GM21576 (cell line): ENCODE measurements around the gene ADCY5.
"Not testable (repeated sequence)": the region's sequence is repeated elsewhere in the genome, so short reads cannot be mapped to it uniquely, and the experiment has no call there.

Source experiments
- ATAC-seq: cut with Tn5 transposase; IDR thresholded peaks from one replicate; pipeline ENCODE4 v1.9.1; 2021; ENCODE audit warnings: mild to moderate bottlenecking, moderate library complexity; ENCODE audit not compliant: unreplicated experiment

Gene ADCY5

DNA sequence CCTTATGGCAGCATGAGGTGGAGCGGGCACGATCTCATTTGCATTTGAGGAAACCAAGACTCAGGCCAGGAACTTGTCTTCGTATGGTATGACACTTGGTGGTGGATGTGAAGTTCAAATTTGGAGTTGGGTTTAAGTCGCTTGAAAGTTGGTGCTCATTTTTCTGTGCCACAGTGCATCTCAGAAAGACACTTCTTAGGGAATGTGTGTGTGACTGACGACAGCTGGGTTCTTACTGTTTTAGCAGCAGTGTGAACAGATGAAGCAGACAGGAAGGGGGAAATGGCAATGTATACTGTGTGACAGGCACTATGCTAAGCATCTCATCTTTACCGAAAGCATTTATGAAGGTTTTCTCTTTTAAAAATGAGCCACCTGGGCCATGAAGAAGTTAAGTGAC is 171.8 kb downstream of the ADCY5 start:
- ATAC-seq = no peak

DNA sequence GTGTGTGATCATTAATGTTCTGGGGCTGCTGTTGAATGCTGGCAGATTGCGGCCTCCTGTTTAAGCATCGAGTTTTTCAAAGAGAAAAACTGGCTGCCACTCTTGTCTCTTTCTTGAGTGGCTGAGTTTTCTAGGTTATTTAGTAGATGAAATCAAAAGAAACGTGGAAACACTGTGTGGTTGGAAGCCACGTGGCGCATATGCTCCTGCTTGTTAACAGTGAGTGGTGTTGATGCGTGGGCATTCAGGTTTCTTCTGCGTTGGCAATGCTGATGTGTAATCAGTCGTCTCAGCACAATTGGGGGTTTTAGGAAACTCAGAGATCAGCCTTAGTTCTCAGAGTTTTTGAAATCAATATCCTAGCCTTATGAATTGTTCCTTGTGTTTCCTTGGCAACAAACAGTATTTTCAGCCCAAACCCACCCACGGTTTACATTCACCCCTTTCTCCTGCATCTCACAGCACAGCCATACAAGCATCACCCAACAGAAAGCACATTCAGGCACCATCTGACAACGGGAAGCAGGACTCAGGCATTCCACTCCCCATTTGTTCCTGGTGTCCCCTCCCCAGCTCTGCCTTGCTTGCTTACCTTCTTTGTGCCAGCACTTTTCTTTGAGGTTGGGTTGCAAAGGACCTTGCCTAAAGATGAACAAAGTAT is 172.4 kb downstream of the ADCY5 start:
- no peak for ATAC-seq

- no peak for ATAC-seq
Measured at GRCh38 chr3:123275691-123276090, 173.2 kb downstream of the ADCY5 start.

GRCh38 chr3:123272547-123272946 is 176.3 kb downstream of the ADCY5 start:
- no peak for ATAC-seq

DNA sequence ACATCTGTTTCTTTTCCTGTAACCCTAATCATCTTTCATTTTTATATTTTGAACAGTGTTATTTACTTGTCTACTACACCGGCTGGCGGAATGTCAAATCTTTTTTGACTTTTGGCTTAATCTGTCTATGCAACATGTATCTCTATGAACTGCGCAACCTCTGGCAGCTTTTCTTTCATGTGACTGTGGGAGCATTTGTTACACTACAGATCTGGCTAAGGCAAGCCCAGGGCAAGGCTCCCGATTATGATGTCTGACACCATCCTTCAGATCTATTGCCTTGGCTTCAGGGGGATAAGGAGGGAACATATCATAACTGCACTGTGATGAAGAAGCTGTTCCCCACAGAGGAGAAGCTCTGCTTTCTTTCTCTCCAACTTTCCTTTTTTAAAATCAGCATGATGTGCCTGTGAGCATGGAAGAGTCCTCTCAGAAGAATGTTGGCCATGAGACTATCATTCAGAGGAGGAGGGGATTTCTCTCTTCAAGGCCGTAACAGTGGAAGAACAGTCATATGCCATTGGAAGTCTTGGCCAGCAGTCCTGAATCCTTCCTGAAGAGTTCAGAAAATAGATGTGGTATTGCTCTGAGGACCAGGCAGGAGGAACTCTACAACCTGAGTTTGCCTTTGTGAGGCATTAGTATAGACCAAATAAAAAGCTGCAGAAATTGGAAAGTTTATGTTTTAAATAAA is 177.3 kb downstream of the ADCY5 start:
- ATAC-seq = no peak

DNA sequence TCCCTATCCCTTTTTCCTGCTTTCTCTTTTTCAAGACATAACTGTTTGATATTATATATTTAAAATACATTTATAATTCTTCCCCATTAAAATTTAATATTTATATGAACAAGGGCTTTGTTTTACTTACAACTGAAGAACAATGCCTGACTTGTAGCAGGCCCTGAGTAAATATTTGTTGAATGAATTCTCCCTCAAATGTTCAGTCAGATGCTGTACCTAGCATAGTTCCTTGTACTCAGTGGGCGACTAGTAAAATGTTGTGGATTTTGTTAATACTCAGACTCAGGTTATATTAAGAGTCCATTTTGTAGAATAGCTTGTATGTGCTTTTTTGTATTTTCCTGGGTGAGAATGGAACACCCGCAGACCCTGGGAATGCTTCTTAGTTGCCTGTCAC is 178.1 kb downstream of the ADCY5 start:
- ATAC-seq = no peak

DNA sequence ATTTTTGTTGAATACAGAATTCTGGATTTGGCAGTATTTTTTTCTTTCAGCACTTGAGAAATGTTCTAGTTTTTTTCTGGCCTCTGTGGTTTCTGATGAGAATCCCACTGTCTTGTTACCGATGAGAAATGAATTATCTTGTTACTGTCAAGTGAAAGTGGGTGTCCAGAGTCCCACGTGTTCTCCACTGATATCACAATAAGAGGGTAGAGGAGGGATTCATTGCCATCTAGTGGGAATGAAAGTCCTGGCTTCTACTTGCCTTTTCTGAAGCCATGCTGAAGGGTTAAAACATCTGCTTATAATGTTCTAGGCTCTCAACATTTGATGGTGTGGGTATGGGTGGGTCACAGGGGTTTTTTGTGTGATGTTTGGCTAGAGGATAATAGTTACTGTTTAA is 181.1 kb downstream of the ADCY5 start:
- no peak for ATAC-seq

GRCh38 chr3:123263941-123264340 is 184.9 kb downstream of the ADCY5 start:
- no peak for ATAC-seq

- no peak for ATAC-seq
Measured at GRCh38 chr3:123262868-123263267, 186.0 kb downstream of the ADCY5 start.

DNA sequence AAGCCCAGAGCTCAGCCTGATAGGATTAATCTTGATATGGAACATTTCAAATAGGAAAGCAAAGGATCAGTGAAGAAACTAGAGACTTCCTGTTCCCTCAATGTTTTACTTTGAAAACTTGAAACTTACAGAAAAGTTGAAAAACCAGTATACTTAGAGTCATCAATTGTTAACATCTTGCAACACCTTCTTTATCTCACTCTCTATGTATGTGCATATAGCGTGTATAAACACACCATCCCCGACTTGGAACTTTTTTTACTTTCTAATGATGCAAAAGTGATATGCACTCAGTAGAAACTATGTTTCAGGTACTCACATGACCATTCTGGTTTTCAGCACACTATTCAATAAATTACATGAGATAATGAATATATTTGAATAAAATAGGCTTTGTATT is 186.7 kb downstream of the ADCY5 start:
- no peak for ATAC-seq

DNA sequence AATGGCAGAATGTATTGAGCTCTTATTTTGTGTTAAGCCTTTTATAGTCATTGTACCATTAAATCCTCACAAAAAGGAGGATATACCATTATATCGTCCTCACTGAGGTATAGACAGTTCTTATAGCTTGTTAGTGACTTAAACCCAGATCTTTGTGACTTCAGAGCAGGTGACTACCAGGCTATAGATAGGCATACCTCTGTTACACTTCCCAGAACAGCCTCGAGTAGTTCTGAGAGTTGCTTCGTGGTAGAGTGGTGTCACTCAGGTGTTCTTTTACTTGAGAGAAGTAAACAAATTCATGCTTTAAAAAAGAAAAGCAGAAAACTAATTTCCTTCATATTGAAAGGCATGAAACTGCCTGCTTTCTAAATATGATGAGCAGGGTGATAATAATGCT is 187.2 kb downstream of the ADCY5 start:
- no peak for ATAC-seq

DNA sequence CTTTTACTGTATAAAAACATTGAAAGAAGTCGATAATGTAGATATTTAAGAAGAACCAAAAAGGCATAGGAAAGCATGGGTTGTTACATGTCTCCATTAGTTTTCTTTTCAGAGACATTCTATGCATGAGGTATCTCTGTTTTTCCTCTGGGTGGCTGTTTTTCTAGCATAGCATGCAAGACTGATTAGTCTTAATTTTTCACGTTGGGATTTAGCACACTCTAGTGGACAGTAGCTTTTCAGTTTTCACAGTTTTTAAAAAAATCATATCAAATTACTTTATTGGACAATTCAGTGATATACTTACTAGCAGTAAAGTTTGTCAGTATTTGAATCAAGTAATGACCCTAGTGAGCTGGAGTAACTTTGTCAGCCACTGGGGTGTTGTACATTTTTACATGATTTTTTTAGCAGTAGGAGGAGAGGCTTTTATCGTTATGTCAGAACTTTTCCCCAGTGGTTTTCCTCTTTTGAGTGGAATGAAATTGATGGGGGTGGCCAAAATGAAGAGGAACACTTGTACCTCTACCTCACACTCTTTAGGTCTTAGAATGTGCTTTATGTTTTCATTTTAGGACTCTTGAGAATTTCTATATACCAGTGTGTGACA is 190.0 kb downstream of the ADCY5 start:
- ATAC-seq = no peak

DNA sequence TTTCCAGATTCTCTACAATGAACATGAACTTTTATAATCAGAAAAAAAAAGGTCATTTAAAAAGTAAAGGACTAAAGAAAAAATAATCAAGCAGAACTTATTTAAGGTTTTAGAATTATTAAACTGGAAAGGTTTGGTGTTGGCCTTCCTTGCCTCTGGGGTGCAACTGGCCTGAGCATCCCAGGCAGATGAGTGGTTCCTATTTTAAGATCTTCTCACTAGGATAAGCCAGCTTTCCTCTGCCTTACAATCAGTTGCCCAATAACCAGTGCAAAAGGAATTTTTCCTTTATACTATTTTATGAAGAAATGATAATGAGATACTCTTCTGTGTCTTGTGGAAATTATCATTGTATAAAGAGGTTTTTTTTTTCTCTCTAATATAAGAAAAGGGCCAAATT is 190.5 kb downstream of the ADCY5 start:
- ATAC-seq = no peak

DNA sequence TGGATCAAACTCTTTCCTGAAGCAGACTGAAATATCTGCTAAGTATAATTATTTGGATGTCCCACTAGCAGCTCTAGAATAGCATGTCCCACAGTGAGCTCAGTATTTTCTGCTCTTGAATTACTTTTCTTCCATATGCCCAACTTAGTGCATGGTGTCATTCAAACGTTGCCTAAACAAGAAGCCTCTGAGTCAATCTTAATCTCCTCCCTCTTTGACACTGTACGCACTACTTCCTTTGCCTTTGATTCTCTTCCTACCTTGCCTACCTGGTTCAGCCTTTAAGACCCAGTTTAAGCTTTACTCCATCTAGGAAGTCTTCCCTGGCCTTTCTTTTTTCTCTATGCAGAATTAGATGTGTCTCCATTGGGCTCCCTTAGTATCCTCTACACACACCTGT is 192.6 kb downstream of the ADCY5 start:
- ATAC-seq = no peak

GRCh38 chr3:123246866-123247265 is 202.0 kb downstream of the ADCY5 start:
- no peak for ATAC-seq

- ATAC-seq = no peak
Measured at GRCh38 chr3:123244128-123244527, 204.8 kb downstream of the ADCY5 start.

- ATAC-seq = no peak
Measured at GRCh38 chr3:123239756-123240155, 209.1 kb downstream of the ADCY5 start.

- not testable (repeated sequence) for ATAC-seq
Measured at GRCh38 chr3:123239186-123239585, 209.7 kb downstream of the ADCY5 start.

DNA sequence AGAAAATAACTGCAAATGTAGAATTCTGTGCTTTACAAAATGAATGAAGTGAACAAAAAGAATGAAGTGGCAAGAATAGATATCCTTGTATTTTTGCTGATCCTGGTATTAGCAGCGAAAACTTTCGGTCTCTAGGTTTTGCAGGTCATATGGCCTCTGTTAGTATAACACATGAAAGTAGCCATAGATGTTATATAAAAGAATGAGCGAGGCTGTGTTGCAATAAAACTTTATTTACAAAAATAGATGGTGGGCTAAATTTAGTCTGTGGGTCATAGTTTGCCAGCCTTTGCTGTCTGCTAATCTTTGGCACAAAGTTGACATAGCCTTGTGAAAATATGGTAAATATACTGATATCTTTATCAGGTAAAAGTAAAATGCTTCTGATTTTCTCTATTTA is 212.0 kb downstream of the ADCY5 start:
- no peak for ATAC-seq
